ENCODE results near the gene CUZD1.

Gene CUZD1

GRCh38 chr10:122845783-122846332 is at the start of gene CUZD1:
Gene CUZD1 (minus strand): TSS chr10:122845857. CDS start chr10:122845843, 14 bp downstream.
- peaks cover 11% of the 10 kb centered on the region for H4K20me1 ChIP-seq (ENCODE audit: insufficient read depth, low read length, poor library complexity, severe bottlenecking)
- H3K79me2 ChIP-seq (ENCODE audit: insufficient read depth, low read length) = peaks cover 6% of the 10 kb centered on the region; the same call in 1 of the 2 replicates
- no peaks in the 10 kb centered on the region for H3K9me2 ChIP-seq (replicated peaks; ENCODE audit: low read depth, low read length)
- no peaks in the 10 kb centered on the region for H3K27me3 ChIP-seq (ENCODE audit: insufficient read depth, low read length, poor library complexity, severe bottlenecking)
- H3K4me1 ChIP-seq (ENCODE audit: insufficient read depth, low read length, poor library complexity, severe bottlenecking) = peaks cover 12% of the 10 kb centered on the region
- peaks cover 54% of the 10 kb centered on the region; the same call in 1 of the 2 replicates for H3K36me3 ChIP-seq (ENCODE audit: insufficient read depth, low read length)
- no peak within 1 kb of the TSS for H3K4me2 ChIP-seq (ENCODE audit: low read depth, low read length, poor library complexity, severe bottlenecking)
- TF ChIP-seq CTCF (conservative IDR thresholded peaks at IDR 0.05; ENCODE audit: low read length) (no peak), EZH2phosphoT487 (IDR thresholded peaks at IDR 0.05; ENCODE audit: borderline replicate concordance) (no peak)
- H3K9me3 ChIP-seq (ENCODE audit: insufficient read depth, low read depth, low read length) = peaks cover 5% of the 10 kb centered on the region; the same call in 1 of the 2 replicates
- no peak within 1 kb of the TSS for H3K9ac ChIP-seq (ENCODE audit: low read depth, low read length, poor library complexity, severe bottlenecking)
- no peak within 1 kb of the TSS for H2AFZ ChIP-seq (ENCODE audit: low read length)
- no peaks in the 10 kb centered on the region for H3F3A ChIP-seq (ENCODE audit: low read depth)
- no peak within 1 kb of the TSS for H3K4me3 ChIP-seq (ENCODE audit: low read length, poor library complexity, severe bottlenecking)

- no peaks in the 10 kb centered on the region for H3K4me1 ChIP-seq (ENCODE audit: insufficient read depth, low read length, poor library complexity, severe bottlenecking)
- H3K79me2 ChIP-seq (ENCODE audit: insufficient read depth, low read length) = no peaks in the 10 kb centered on the region
- H3F3A ChIP-seq (ENCODE audit: low read depth) = no peaks in the 10 kb centered on the region
- no peak overlapping the region for H3K9ac ChIP-seq (ENCODE audit: low read depth, low read length, poor library complexity, severe bottlenecking)
- no peaks in the 10 kb centered on the region for H4K20me1 ChIP-seq (ENCODE audit: insufficient read depth, low read length, poor library complexity, severe bottlenecking)
- no peaks in the 10 kb centered on the region for H3K9me3 ChIP-seq (ENCODE audit: insufficient read depth, low read depth, low read length)
- H3K4me2 ChIP-seq (ENCODE audit: low read depth, low read length, poor library complexity, severe bottlenecking) = no peak overlapping the region
- no peaks in the 10 kb centered on the region for H3K36me3 ChIP-seq (ENCODE audit: insufficient read depth, low read length)
- H3K4me3 ChIP-seq (ENCODE audit: low read length, poor library complexity, severe bottlenecking) = no peak overlapping the region
- H3K27me3 ChIP-seq (ENCODE audit: insufficient read depth, low read length, poor library complexity, severe bottlenecking) = no peaks in the 10 kb centered on the region
- H3K9me2 ChIP-seq (replicated peaks; ENCODE audit: low read depth, low read length) = no peaks in the 10 kb centered on the region
- H2AFZ ChIP-seq (ENCODE audit: low read length) = no peak overlapping the region
- TF ChIP-seq CTCF (conservative IDR thresholded peaks at IDR 0.05; ENCODE audit: low read length) (no peak), EZH2phosphoT487 (IDR thresholded peaks at IDR 0.05; ENCODE audit: borderline replicate concordance) (no peak)
Observed at GRCh38 chr10:122894261-122894944, 48.7 kb upstream of the CUZD1 start.

- peaks cover 13% of the 10 kb centered on the region for H3K79me2 ChIP-seq (ENCODE audit: insufficient read depth, low read length)
- H3K9me3 ChIP-seq (ENCODE audit: insufficient read depth, low read depth, low read length) = no peaks in the 10 kb centered on the region
- H3K27me3 ChIP-seq (ENCODE audit: insufficient read depth, low read length, poor library complexity, severe bottlenecking) = no peaks in the 10 kb centered on the region
- no peaks in the 10 kb centered on the region for H3F3A ChIP-seq (ENCODE audit: low read depth)
- H3K36me3 ChIP-seq (ENCODE audit: insufficient read depth, low read length) = no peaks in the 10 kb centered on the region
- peaks cover 12% of the 10 kb centered on the region for H3K4me1 ChIP-seq (ENCODE audit: insufficient read depth, low read length, poor library complexity, severe bottlenecking)
- no peak overlapping the region for H3K9ac ChIP-seq (ENCODE audit: low read depth, low read length, poor library complexity, severe bottlenecking)
- H2AFZ ChIP-seq (ENCODE audit: low read length) = no peak overlapping the region
- TF ChIP-seq CTCF (conservative IDR thresholded peaks at IDR 0.05; ENCODE audit: low read length) (no peak), EZH2phosphoT487 (IDR thresholded peaks at IDR 0.05; ENCODE audit: borderline replicate concordance) (no peak)
- no peaks in the 10 kb centered on the region for H3K9me2 ChIP-seq (replicated peaks; ENCODE audit: low read depth, low read length)
- H3K4me3 ChIP-seq (ENCODE audit: low read length, poor library complexity, severe bottlenecking) = no peak overlapping the region
- H3K4me2 ChIP-seq (ENCODE audit: low read depth, low read length, poor library complexity, severe bottlenecking) = no peak overlapping the region
- H4K20me1 ChIP-seq (ENCODE audit: insufficient read depth, low read length, poor library complexity, severe bottlenecking) = no peaks in the 10 kb centered on the region
Observed at GRCh38 chr10:122884166-122884565, 38.5 kb upstream of the CUZD1 start.

All from Loucy (cell line).